HL-60 (cell line): ENCODE measurements around the gene IFNA8.
A peak's percentile ranks its signal among the peaks of the same experiment; 100 is the strongest.

ENCODE experiments used
- GABPA ChIP-seq: IDR thresholded peaks from 2 replicates; pipeline ENCODE4 v1.6.1; 2012; ENCODE audit warnings: low read depth
- SPI1 ChIP-seq: IDR thresholded peaks from 2 replicates; pipeline ENCODE4 v1.6.1; 2012; ENCODE audit warnings: low read depth, mild to moderate bottlenecking, borderline replicate concordance
- TF ChIP-seq, protein P1 (sequence below): IDR thresholded peaks from one replicate; pipeline ENCODE4 v1.5.1; 2011; ENCODE audit warnings: low read length, control low read depth, inconsistent platforms; ENCODE audit not compliant: insufficient read depth
- TF ChIP-seq, protein P2 (sequence below): IDR thresholded peaks from 2 replicates; pipeline ENCODE4 v1.6.1; 2012; ENCODE audit warnings: low read depth; ENCODE audit not compliant: insufficient replicate concordance

DNA sequence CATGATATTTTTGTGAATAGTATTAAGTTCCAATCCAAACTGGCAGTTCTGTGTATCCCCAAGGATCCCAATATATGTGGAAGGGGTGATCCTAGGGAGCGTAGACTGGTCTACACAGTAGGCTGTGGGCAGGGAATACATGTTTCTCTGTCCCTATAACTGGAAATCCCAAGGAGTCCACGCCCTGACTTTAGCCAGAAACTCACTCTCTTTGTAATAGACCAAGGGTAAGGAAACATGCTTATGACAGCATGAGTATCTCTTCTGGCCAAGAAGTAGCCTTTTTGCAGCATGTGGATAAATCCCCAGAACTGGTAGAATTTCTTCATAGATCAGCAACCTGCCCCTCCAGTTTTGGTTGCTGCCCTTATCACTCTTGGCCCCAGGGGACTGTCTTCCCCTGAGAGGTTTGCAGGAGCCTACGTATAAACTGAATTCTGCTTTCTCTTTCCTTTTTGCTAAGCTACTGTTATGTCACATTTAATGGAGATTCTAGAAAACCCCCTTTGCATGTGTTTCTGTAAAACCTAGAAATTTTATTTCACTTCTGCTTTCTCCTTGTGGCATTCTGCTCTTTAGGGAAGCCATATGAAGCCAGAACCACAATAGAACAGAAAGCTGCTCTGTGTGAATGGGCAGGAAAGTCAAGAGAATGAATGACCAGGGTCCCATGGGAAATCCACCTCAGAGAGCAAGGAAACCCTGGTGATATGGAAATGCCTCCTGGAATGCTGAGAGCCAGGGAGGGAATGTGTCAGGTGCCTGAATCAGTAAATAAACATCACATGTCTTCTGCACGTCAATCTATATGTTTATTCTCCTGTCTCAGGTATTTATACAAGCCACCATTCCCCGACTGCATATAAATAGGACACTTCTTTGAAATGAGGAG is 27.2 kb upstream of the IFNA8 start:
- TF ChIP-seq, protein P1, sequence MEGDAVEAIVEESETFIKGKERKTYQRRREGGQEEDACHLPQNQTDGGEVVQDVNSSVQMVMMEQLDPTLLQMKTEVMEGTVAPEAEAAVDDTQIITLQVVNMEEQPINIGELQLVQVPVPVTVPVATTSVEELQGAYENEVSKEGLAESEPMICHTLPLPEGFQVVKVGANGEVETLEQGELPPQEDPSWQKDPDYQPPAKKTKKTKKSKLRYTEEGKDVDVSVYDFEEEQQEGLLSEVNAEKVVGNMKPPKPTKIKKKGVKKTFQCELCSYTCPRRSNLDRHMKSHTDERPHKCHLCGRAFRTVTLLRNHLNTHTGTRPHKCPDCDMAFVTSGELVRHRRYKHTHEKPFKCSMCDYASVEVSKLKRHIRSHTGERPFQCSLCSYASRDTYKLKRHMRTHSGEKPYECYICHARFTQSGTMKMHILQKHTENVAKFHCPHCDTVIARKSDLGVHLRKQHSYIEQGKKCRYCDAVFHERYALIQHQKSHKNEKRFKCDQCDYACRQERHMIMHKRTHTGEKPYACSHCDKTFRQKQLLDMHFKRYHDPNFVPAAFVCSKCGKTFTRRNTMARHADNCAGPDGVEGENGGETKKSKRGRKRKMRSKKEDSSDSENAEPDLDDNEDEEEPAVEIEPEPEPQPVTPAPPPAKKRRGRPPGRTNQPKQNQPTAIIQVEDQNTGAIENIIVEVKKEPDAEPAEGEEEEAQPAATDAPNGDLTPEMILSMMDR: no peak
- peak; percentile 85 for TF ChIP-seq SPI1
- no peak for TF ChIP-seq GABPA
- TF ChIP-seq, protein P2, sequence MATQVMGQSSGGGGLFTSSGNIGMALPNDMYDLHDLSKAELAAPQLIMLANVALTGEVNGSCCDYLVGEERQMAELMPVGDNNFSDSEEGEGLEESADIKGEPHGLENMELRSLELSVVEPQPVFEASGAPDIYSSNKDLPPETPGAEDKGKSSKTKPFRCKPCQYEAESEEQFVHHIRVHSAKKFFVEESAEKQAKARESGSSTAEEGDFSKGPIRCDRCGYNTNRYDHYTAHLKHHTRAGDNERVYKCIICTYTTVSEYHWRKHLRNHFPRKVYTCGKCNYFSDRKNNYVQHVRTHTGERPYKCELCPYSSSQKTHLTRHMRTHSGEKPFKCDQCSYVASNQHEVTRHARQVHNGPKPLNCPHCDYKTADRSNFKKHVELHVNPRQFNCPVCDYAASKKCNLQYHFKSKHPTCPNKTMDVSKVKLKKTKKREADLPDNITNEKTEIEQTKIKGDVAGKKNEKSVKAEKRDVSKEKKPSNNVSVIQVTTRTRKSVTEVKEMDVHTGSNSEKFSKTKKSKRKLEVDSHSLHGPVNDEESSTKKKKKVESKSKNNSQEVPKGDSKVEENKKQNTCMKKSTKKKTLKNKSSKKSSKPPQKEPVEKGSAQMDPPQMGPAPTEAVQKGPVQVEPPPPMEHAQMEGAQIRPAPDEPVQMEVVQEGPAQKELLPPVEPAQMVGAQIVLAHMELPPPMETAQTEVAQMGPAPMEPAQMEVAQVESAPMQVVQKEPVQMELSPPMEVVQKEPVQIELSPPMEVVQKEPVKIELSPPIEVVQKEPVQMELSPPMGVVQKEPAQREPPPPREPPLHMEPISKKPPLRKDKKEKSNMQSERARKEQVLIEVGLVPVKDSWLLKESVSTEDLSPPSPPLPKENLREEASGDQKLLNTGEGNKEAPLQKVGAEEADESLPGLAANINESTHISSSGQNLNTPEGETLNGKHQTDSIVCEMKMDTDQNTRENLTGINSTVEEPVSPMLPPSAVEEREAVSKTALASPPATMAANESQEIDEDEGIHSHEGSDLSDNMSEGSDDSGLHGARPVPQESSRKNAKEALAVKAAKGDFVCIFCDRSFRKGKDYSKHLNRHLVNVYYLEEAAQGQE: no peak
